ENCODE measurements around the gene RBM25.
"Not testable (repeated sequence)": the region's sequence is repeated elsewhere in the genome, so short reads cannot be mapped to it uniquely, and the experiment has no call there.

Gene RBM25

DNA sequence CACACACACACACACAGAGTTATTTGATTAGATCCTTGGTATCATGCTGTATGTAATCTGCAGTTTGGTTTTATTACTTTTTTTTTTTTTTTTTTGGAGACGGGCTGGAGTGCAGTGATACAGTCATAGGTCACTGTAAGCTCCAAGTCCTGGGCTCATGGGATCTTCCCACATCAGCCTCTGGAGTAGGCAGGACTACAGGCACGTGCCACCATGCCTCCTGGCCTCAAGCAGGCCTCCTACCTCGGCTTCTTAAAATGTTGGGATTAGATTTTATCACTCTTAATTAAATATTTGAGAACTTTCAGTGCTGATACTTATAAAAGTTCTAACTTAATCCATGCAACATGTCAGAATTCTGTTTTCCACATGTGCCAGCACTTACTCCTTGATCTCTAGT is 46.7 kb downstream of the RBM25 start:
- no peak for DNase-seq

DNA sequence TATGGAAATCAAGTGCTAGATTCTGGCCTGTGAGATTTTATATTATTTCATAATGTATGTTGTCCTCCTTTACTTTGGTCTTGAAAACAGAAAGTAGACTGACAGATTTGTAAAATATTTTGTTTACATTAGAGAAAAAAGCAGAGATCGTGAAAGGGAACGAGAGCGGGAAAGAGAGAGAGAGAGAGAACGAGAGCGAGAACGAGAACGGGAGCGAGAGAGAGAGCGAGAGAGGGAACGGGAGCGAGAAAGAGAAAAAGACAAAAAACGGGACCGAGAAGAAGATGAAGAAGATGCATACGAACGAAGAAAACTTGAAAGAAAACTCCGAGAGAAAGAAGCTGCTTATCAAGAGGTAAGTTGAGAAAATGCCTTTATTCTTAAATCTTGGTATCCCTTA is 47.4 kb downstream of the RBM25 start:
- DNase-seq, result no peak

DNA sequence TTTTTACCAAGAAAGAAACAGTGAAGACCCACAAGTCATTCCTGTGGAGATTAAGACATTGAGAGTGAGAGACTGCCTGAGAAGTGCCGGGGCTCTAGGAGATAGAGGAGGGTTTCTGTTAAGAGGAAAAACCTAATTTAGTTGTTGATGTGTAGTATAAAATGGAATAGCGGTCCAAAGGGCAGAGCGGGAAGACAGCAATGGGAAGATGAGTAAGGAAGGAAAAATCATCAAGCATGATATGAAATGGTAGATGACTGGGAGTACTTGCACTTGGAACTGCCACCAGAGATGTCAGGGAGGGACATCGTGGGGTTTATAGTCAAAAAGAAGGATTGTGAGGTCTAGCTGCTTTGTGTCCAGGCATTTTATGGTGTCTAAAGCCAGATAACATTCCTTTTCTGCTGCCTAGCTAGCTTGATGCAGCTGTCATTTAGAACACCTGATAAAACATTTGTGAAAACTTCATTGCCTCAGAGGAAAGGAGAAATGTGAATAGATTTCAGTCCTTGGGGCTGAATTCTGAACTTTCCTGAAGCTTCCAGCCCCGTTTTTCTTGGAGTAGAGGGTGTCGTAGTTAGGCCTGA is 57.8 kb downstream of the RBM25 start:
- DNase-seq, result no peak

DNA sequence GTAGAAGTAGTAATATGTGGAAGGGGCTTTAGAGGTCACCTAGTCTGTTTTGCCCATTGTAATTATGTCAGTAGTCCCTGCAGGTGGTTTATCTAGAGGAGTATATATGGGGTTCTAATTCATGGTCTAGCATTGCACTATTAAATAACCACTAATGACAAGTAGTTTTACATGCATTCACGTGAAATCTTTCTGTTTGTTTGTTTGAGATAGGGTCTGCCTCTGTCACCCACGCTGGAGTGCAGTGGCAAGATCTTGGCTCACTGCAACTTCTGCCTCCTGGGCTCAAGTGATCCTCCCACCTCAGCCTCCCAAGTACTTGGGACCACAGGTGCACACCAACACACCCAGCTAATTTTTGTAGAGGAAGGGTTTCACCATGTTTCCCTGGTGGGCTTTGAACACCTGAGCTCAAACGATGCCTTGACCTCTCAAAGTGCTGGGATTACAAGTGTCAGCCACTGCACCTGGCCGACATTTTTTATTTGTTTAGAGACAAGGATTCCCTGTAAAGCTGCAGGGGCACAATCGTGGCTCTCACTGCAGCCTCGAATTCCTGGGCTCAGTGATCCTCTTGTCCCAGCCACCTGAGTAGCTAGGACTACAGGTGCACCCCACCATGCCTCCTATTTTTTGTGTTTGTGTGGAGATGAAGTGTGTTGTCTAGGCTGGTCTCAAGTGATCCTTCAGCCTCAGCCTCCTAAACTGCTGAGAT is 66.0 kb downstream of the RBM25 start:
- no peak for DNase-seq

DNA sequence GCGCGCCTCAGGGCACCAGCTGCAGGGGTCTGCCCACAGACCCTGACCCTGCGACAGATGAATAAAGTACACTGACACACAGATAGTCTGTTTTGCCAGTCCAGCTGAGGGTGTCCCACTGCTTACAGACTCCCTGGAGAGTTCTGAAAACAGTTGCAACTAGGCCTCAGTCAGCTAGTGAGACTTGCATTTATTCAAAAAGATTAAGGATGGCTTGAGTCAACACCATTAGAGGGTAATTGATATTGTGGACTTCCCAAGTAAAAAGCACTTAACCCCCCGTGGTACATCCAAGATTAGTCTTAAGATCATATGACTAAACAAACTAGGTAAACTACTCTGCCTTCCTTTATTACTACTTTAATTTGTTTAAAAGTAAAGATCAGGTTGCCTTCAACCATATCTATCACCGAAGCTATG is 66.8 kb downstream of the RBM25 start:
- no peak for DNase-seq

DNA sequence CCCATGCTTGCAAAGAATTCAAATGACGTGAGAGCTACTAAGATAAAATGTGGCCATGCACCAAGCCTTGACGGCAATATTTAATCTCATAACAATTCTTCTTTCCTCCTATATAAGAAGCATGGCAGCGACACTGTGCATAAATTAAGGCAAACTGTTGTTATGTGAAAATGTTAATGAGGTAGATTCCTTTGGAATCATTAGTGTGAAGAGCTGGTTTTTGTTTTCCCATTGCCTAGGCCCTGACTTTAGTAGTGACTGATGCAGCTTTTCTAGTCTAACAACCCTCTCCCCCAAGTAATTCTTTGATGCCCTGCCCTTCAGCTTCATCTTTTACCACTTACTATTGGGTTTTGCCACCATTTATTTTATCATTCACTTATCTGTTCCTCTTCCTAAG is 67.4 kb downstream of the RBM25 start:
- DNase-seq, result no peak

DNA sequence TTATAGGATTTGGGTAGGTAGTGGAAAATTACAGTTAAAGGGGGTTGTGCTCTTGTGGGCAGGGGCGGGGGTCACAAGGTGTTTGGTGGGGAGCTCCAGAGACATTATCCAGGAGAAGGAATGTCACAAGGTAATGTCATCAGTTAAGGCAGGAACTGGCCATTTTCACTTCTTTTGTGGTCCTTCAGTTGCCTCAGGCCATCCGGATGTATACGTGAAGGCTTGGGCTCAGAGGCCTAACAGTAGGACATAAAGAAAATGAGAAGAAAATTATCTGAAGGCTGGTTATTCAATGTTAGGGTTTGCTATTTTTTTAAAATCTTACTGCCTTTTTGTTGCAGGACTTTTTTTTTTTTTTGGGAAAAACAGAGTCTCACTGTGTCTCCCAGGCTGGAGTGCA is 75.5 kb downstream of the RBM25 start:
- DNase-seq, result no peak

DNA sequence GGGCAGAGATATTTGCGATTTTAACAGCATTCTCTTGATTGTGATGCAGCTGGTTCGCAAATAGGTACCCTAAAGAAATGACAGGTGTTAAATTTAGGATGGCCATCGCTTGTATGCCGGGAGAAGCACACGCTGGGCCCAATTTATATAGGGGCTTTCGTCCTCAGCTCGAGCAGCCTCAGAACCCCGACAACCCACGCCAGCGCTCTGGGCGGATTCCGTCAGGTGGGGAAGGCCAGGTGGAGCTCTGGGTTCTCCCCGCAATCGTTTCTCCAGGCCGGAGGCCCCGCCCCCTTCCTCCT is 77.7 kb downstream of the RBM25 start:
- no peak for DNase-seq

DNA sequence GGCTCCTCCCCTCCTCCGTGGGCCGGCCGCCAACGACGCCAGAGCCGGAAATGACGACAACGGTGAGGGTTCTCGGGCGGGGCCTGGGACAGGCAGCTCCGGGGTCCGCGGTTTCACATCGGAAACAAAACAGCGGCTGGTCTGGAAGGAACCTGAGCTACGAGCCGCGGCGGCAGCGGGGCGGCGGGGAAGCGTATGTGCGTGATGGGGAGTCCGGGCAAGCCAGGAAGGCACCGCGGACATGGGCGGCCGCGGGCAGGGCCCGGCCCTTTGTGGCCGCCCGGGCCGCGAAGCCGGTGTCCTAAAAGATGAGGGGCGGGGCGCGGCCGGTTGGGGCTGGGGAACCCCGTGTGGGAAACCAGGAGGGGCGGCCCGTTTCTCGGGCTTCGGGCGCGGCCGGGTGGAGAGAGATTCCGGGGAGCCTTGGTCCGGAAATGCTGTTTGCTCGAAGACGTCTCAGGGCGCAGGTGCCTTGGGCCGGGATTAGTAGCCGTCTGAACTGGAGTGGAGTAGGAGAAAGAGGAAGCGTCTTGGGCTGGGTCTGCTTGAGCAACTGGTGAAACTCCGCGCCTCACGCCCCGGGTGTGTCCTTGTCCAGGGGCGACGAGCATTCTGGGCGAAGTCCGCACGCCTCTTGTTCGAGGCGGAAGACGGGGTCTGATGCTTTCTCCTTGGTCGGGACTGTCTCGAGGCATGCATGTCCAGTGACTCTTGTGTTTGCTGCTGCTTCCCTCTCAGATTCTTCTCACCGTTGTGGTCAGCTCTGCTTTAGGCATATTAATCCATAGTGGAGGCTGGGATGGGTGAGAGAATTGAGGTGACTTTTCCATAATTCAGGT is 78.3 kb downstream of the RBM25 start, which contains the start of gene PSEN1:
PSEN1 (plus strand) TSS at position 121 of the 839 bp plus-strand sequence. CDS start 11,513 bp downstream, outside the sequence.
- DNase-seq, result peak; percentile 98

DNA sequence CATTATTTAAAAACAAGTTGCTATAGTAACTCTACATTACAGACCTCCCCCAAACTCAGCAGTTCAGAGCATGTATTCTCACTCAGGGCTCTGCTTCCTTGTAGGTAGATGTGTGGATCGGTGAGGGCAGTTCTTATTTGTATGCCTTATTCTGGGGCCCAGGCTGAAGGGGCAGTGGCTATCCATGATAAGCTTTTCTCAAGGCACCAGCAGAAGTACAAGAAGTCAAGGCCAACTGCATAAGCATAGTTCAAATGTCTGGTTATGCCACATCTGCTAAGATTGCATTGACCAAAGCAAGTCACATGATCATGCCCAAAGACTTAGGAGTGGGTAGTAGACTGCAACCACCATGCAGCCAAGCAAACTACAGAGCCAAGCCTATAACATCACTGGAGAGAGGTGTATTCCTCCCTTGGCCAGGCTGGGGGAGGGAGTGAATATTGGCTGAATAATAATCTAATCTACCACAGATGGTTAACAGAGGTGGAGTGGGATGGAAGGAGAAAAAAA is 82.5 kb downstream of the RBM25 start:
- no peak for DNase-seq

DNA sequence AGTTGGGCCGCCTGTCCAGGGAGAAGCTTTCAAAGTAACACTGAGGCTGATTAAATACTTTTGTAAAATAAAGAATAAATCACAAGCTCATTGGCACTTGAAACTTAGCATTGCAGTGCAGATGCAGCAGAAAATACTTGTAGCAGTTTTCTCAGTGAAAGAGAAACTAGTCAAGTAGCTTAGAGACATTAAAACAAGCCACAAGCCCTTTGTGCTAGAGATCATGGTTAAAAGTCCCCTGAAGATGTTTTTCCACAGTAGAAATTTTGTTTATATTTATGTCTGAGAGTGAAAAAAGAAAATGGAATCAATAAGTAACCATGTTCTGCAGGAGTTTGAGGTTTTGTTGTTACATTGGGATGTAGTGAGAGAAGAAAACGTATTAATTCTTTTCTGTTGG is 83.9 kb downstream of the RBM25 start:
- DNase-seq, result no peak

DNA sequence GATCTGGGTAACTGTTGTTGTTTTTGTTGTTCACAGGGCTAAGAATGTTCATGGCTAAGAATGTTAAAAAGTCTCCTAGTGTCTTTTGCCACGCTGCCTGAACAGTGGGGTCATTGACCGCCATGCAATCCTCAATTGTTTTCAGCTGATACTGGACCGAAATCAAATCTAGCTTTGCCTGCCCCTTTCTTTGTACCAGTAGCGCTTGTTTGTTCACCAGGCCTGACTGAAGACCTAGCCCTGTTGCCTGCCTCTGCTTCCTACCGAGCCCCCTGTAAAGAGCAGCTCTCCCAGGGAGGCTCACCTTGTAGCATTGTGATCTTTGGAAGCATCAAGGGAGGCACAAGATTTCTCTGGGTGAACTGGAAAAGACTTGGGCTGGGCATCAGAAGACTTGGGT is 84.7 kb downstream of the RBM25 start:
- no peak for DNase-seq

DNA sequence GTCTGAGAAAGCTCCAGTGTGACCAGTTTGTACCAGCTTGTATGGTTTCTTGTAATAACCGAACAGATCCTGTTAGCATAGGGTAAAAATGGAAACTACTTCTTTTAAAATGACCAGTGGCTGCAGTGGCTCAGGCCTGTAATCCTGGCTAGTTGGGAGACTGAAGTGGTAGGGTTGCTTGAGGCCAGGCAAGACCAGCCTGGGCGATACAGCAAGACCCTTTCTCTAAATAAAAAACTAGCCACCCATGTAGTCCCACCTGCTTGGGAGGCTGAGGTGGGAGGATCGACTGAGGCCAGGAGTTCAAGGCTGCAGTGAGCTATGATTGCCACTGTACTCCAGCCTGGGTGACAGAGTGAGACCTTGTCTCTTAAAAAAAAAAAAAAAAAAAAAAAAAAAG is 85.3 kb downstream of the RBM25 start:
- no peak for DNase-seq

DNA sequence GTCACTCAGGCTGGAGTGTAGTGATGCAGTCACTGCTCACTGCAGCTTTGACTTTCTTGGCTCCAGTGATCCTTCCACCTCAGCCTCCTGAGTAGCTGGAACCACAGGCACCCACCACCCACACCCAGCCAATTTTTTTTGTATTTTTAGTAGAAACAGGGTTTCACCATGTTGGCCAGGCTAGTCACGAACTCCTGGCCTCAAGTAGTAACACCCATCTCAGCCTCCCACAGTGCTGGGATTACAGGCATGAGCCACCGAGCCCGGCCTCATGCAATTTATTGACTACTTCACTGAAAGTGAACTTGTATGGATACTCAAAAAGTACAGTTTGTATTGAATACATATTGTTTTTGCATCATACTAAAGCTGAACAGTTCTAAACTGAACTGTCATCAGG is 87.0 kb downstream of the RBM25 start:
- DNase-seq, result no peak

DNA sequence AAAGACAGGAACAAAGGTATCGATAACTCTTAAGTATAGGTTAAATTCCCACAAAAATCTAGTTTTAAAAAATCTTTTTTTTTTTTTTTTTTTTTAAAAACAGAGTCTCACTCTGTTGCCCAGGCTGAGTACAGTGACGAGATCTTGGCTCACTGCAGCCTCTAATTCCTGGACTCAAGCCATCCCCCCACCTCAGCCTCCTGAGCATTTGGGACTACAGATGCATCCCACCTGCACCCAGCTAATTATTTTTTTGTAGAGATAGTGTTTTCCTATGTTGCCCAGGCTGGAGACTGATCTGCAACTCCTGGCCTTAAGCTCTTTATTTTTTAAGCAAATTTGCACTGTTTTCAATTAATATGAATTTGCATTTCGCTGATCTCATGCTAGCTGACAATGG is 87.8 kb downstream of the RBM25 start:
- no peak for DNase-seq

DNA sequence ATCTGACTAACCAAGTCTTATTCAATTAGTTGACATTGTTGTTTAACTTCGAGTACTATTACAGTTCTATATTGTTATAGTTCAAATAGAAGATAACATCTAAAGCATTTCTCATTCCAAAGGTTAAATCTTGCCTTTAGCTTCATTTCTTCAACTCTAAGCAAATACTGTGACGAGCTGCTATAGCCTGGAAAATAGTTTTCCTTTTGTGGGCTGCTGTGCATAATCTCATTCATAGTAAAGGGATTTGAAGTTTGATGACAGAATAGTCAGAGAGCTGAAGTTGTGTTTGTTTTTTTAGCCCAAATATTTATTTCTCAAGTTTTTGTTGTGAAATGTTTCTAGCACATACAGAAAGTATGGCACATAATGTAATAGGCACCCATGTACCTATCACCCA is 91.4 kb downstream of the RBM25 start:
- DNase-seq, result no peak

DNA sequence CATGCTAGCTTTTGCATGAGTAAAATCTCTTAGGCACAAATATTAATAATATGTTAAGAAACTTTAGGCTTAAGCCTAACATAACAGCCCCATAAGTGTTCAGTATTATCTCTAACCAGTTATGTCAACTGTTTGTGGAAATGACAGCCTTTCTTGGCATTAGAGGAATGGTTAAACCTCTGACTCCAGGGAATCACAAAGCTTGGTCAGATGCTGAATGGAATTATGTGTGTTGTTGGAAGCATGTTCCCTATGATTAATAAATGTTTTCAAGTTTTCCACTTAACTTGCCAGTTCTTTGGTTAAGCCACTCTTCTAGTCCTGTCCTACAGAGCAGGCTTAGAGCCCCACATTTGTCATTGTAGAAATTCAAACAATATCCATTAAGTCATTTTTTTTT is 94.9 kb downstream of the RBM25 start:
- DNase-seq, result no peak

DNA sequence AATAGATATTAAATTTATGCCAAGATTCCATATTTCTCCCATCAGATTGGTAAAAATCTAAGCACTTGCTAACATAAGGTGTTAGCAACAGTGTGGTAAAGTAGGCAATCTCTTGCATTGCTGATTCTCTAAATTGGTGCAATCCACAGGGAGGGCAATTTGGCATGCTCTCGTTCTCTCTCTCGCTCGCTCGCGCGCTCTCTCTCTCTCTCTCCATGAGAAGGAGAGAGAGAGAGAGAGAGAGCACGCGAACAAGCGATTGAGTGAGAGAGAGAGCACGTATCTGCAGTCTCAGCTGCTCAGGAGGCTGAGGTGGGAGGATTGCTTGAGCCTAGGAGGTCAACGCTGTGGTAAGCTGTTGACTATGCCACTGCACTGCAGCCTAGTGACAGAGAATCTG is 103.9 kb downstream of the RBM25 start:
- DNase-seq, result no peak

DNA sequence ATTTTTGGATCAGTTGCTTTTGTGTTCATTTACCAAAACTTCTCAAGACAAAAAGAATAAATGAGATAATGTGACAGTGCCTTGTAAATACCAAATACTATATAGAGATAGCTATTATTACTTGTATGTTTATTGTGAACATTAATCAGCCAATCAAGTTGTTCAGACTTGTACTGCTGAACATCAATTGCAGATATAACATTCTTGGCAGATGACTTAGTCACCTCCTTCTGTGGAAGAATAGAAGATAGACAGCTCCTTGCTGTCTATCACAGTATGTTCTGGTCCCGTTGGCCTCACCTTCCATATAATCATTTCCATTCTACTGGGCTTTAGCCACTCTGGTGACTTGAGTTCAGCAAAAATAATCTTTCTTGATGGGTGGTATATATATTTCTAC is 108.1 kb downstream of the RBM25 start:
- DNase-seq, result no peak

DNA sequence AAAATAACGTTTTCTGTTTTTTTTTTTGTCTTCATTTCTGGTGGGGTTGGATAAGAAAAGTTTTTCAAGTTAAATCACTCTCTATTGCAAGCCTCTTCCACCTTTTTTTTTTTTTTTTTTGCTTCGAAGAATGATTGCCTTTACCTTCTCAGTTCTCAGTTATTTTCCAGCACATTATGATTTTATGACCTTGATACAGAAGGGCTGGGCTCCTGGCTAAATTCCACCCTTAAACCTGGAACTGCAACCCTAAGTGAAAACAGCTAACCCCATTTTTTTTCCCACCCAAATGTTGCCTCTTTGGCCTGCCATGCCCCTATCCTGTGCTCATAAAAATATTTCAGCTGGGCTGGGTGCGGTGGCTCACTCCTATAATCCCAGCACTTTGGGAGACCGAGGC is 109.4 kb downstream of the RBM25 start:
- DNase-seq, result no peak

DNA sequence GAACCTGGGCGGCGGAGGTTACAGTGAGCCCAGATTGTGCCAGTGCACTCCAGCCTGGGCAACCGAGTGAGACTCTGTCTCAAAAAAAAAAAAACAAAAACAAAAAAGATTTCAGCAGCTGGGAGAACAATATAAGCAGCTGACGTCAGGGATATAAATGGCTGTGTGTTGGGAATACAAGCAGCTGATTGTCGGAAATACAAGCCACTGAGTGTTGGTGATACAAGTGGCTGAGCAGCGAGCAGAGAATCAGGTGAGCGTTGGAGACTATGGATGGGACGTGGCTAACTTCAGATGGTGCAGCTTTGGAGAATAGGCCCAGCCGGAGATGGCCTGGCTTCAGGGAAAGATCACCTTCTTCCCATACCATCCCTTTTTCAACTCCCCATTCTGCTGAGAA is 109.9 kb downstream of the RBM25 start:
- no peak for DNase-seq

DNA sequence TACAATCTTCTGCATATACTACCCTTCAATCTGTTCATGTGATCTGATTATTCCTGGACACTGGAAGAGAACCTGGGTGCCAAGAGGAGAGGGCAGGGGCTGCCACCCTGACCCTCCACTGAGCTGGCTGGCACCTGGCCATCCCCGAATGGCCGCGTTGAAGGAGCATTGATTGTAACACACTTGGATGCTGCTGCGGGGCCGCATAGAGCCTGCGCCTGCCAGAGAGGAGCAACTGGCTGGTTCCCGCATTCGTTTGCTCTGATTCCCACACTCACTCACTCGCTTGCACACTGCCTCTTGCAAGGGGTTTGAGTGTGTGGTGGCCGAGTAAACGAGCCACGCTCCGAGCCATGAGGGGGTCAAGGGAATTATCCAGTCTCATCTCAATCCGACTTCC is 110.4 kb downstream of the RBM25 start:
- no peak for DNase-seq

DNA sequence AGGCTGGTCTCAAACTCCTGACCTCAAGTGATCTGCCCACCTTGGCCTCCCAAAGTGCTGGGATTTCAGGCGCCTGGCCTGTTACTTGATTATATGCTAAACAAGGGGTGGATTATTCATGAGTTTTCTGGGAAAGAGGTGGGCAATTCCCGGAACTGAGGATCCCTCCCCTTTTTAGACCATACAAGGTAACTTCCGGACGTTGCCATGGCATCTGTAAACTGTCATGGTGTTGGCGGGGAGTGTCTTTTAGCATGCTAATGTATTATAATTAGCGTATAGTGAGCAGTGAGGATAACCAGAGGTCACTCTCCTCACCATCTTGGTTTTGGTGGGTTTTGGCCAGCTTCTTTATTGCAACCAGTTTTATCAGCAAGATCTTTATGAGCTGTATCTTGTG is 111.5 kb downstream of the RBM25 start:
- not testable (repeated sequence) for DNase-seq

DNA sequence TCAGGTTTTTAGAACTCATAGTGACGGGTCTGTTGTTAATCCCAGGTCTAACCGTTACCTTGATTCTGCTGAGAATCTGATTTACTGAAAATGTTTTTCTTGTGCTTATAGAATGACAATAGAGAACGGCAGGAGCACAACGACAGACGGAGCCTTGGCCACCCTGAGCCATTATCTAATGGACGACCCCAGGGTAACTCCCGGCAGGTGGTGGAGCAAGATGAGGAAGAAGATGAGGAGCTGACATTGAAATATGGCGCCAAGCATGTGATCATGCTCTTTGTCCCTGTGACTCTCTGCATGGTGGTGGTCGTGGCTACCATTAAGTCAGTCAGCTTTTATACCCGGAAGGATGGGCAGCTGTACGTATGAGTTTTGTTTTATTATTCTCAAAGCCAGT is 112.4 kb downstream of the RBM25 start:
- DNase-seq, result no peak

All from central memory CD4-positive, alpha-beta T cell (primary cell).